ENCODE measurements around the gene BMP6. TPM values are rescaled to one million over a fixed set of nuclear protein-coding genes. Genes with fewer than 3 reads are reported as not detected.

BMP6 gene
- total RNA-seq, 1 experiment from 2014 or later, result 1.6 TPM

DNA sequence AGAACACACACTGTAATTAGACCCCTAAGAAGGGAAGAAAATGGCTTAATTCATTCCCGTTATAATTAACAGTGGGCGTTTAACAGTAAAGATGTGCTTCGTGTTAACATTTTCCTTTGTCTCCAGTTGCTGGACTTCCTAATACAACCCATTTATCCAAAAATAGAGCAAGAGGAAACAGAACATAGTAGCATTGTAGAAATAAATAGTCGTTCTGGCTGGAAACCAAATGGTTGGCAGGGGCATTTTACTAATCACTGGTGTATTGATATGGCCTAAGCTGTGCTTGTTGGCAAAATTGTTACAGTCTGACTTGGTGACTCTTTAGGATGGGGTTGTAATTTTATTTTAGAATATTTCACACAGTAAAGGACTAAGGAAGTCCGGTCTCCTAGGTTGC, 89.8 kb downstream of the BMP6 start:
- Histone ChIP-seq H2AFZ (ENCODE audit: low read depth, low read length, poor library complexity, severe bottlenecking) (no peak overlapping the region), H3K9me2 (ENCODE audit: insufficient read depth) (no peaks in the 10 kb centered on the region), H3K4me3 (replicated peaks in 1 of 2; ENCODE audit: low read depth in 1 of 2, low read length in 2 of 2) (no peak overlapping the region), H3K9ac (ENCODE audit: low read length) (no peak overlapping the region), H3K9me3 (ENCODE audit: control insufficient read depth in 1 of 2, insufficient read depth in 1 of 2, low read depth in 1 of 2, low read length in 2 of 2) (no peaks in the 10 kb centered on the region), H3K27ac (ENCODE audit: low read depth, low read length) (no peak overlapping the region), H3K36me3 (ENCODE audit: control insufficient read depth in 1 of 2, insufficient read depth in 2 of 2, low read length in 2 of 2) (no peaks in the 10 kb centered on the region), H3K27me3 (ENCODE audit: insufficient read depth, low read length) (no peaks in the 10 kb centered on the region), H4K20me1 (ENCODE audit: insufficient read depth) (no peaks in the 10 kb centered on the region), H3K4me2 (ENCODE audit: low read length) (no peak overlapping the region), H3K4me1 (ENCODE audit: control insufficient read depth in 1 of 2, insufficient read depth in 2 of 2, low read length in 2 of 2) (no peaks in the 10 kb centered on the region), H3K79me2 (ENCODE audit: insufficient read depth, low read length) (no peaks in the 10 kb centered on the region)
- intact Hi-C loops (cut with micrococcal nuclease), result no loop called here
- ChIA-PET POLR2A (no interaction called here), CTCF (no interaction called here), RAD21 (ENCODE audit: low non-redundant PET in 1 of 2, low total read pairs in 2 of 2, uncharacterized antibody in 2 of 2, unreplicated experiment in 2 of 2) (no interaction called here)
- ATAC-seq, result no peak
- no peak for DNase-seq (ENCODE audit: low read depth, low spot score)
- no TSS peak for BruUV-seq (replicated peaks)
- no peak for TF ChIP-seq EZH2 (IDR thresholded peaks at IDR 0.05)
- TF ChIP-seq REST (IDR thresholded peaks at IDR 0.05; ENCODE audit: low read depth), result no peak
- no peak for TF ChIP-seq RAD21 (IDR thresholded peaks at IDR 0.05; ENCODE audit: low read depth)
- TF ChIP-seq SIN3A (IDR thresholded peaks at IDR 0.05; ENCODE audit: low read depth), result no peak
- TF ChIP-seq, protein P1, sequence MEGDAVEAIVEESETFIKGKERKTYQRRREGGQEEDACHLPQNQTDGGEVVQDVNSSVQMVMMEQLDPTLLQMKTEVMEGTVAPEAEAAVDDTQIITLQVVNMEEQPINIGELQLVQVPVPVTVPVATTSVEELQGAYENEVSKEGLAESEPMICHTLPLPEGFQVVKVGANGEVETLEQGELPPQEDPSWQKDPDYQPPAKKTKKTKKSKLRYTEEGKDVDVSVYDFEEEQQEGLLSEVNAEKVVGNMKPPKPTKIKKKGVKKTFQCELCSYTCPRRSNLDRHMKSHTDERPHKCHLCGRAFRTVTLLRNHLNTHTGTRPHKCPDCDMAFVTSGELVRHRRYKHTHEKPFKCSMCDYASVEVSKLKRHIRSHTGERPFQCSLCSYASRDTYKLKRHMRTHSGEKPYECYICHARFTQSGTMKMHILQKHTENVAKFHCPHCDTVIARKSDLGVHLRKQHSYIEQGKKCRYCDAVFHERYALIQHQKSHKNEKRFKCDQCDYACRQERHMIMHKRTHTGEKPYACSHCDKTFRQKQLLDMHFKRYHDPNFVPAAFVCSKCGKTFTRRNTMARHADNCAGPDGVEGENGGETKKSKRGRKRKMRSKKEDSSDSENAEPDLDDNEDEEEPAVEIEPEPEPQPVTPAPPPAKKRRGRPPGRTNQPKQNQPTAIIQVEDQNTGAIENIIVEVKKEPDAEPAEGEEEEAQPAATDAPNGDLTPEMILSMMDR (IDR thresholded peaks at IDR 0.05 in 2 of 3, conservative IDR thresholded peaks at IDR 0.05 in 1 of 3; ENCODE audit: borderline replicate concordance in 1 of 3, insufficient read depth in 1 of 3, low read depth in 2 of 3, low read length in 2 of 3), result no peak
- no peak for TF ChIP-seq SP1 (IDR thresholded peaks at IDR 0.05; ENCODE audit: low read depth)
- no peak for TF ChIP-seq ZFX (IDR thresholded peaks at IDR 0.05)
- TF ChIP-seq, protein P2, sequence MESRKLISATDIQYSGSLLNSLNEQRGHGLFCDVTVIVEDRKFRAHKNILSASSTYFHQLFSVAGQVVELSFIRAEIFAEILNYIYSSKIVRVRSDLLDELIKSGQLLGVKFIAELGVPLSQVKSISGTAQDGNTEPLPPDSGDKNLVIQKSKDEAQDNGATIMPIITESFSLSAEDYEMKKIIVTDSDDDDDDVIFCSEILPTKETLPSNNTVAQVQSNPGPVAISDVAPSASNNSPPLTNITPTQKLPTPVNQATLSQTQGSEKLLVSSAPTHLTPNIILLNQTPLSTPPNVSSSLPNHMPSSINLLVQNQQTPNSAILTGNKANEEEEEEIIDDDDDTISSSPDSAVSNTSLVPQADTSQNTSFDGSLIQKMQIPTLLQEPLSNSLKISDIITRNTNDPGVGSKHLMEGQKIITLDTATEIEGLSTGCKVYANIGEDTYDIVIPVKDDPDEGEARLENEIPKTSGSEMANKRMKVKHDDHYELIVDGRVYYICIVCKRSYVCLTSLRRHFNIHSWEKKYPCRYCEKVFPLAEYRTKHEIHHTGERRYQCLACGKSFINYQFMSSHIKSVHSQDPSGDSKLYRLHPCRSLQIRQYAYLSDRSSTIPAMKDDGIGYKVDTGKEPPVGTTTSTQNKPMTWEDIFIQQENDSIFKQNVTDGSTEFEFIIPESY (IDR thresholded peaks at IDR 0.05; ENCODE audit: extremely low read depth, insufficient replicate concordance, low read length), result no peak
- no peak for TF ChIP-seq FOSL1 (IDR thresholded peaks at IDR 0.05; ENCODE audit: low read depth)
- TF ChIP-seq CEBPB (IDR thresholded peaks at IDR 0.05; ENCODE audit: low read depth), result no peak
- TF ChIP-seq, protein P3, sequence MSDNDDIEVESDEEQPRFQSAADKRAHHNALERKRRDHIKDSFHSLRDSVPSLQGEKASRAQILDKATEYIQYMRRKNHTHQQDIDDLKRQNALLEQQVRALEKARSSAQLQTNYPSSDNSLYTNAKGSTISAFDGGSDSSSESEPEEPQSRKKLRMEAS (IDR thresholded peaks at IDR 0.05), result no peak
- no peak for TF ChIP-seq SRF (IDR thresholded peaks at IDR 0.05; ENCODE audit: low read depth)
- TF ChIP-seq ELF1 (IDR thresholded peaks at IDR 0.05; ENCODE audit: borderline replicate concordance, low read depth), result no peak
- TF ChIP-seq POLR2A (IDR thresholded peaks at IDR 0.05; ENCODE audit: borderline replicate concordance, extremely low read depth, insufficient read depth, insufficient read length), result no peak
- no peak for TF ChIP-seq ZNF274 (IDR thresholded peaks at IDR 0.05; ENCODE audit: low read depth, low read length)
- no peak for TF ChIP-seq EGR1 (IDR thresholded peaks at IDR 0.05; ENCODE audit: low read depth)
- no peak for TF ChIP-seq YY1 (IDR thresholded peaks at IDR 0.05; ENCODE audit: extremely low read depth, insufficient replicate concordance, low read depth, low read length)
- no peak for TF ChIP-seq POLR2AphosphoS5 (IDR thresholded peaks at IDR 0.05; ENCODE audit: low read depth, low read length)

Measured in HCT116 (cell line).